Putamen (tissue), 1 donor: Measurements from ENCODE around the gene CCDC187.

Source experiments
- DNase-seq: peaks from one replicate; pipeline ENCODE4 v3.0.0-alpha.2; 2016; ENCODE audit warnings: low spot score

The CCDC187 gene

DNA sequence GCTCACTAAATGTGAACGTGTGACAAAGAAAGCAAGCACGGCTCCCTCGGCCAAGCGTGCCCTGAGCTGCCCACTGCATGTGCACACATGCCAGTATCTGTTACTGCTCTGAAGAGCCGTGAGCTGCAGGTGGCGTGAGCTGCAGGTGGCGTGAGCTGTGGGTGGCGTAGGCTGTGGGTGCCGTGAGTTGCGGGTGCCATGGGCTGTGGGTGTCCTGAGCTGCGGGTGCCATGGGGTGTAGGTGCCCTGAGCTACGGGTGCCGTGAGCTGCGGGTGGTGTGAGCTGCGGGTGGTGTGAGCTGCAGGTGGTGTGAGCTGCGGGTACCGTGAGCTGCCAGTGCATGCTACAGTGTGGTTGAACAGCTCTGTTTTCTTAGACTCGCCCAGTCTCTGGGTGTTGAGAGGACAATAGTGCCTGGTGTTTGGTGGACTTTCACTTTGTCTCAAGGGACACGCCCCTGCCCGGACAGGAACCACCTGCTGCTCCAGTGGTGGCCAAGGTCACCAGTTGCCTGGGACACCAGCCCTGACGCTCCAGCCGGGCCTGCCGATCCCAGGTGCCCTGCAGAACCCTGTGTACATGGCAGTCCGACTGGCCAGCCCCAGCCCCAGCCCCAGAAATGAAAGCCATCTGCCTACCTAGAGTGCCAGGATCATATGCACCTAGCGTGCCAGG, 6.7 kb downstream of the CCDC187 start:
- DNase-seq: no peak

GRCh38 chr9:136296434-136297015, 7.4 kb downstream of the CCDC187 start:
- no peak for DNase-seq

DNA sequence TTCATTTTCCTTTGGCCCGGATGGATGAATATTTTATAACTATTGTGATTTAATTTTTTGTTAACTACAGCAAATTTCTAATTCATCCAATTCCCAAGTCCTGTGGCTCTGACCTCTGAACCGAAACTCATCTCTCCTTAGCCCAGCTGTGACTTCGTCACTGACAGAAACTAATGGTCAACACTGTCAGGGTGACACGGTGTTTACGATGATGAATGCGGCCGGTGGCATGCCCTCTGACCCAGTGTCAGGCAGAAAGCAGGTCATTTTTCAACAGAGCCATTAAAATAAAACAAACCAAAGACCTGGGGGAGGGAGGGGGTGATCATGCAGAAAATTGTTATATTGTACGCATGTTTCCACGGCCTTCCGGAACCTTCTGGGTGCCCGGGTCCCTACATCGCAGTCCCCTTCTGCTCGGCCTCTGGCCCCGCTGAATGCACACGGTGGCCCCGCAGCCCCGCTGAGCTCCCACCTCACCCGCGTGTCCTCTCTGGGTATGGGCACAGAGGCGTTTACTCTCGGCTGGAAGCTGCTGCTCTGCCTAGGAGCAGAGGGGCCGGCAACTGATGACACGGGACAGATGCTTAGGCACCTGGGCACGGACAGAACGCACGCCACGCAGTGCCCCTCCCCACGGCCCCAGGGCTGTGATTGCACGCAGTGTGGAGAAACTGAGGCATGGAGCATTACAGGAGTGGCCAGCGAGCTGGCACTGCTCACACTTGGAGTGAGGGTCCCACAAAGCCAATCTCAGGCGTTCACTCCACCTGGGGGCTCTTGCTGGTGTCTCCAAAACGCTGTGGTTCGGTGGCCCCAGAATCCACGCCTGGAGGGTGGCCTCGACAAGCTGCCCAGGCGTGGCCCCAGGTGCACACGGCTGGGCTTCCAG, 8.1 kb downstream of the CCDC187 start:
- no peak for DNase-seq

- no peak for DNase-seq
These were observed 8.8 kb downstream of the CCDC187 start for GRCh38 chr9:136295055-136295454.

DNA sequence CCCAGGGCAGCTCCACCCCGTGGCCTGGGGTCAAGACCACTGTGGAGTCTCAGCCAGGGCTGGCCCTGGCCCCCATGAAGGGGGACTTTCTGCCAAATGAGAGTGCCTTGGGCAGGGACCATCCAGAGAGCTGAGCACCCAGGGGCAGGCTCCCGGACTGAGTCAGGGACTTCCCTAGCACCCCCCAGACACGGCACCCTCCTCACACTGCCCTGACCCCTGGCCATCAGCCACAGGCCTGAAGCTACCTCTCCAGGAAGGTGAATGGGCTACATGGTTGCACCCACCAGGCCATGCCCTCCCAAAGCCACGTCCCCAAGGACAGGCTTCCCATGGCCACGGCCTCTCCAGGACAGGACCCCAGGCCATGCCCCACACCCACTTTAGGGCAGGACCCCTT, 9.5 kb downstream of the CCDC187 start:
- no peak for DNase-seq

GRCh38 chr9:136293476-136294077, 10.3 kb downstream of the CCDC187 start:
- DNase-seq: no peak

DNA sequence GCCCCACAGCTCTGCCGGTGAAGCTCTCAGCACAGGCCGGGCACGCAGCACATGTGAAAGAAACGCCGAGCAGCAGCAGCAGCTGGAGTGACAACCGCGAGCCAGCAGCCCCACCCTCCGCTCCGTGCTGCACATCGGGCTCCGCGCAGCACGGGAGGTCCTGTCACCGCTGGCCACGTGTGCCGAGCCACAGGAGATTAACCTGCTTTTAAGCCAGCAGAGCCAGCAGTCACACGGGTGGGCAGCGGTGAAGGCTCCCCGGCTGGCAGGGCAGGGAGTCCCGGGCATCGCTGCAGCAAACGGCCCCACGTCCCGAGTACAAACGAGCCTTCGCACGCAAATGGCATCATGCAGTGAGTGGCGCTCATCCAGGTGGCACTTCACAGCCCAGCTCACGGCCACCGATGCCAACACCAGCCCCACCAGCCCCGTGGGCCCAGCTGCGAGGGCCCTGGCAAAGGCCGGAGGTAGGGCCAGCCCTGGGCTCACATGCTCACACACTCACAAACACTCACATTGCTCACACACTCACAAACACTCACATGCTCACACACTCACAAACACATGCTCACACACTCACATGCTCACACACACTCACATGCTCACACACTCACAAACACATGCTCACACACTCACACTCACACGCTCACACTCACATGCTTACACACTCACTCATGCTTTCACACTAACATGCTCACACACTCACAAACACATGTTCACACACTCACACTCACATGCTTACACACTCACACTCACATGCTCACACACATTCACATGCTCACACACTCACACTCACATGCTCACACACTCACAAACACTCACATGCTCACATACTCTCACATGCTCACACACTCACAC, 11.1 kb downstream of the CCDC187 start:
- no peak for DNase-seq

DNA sequence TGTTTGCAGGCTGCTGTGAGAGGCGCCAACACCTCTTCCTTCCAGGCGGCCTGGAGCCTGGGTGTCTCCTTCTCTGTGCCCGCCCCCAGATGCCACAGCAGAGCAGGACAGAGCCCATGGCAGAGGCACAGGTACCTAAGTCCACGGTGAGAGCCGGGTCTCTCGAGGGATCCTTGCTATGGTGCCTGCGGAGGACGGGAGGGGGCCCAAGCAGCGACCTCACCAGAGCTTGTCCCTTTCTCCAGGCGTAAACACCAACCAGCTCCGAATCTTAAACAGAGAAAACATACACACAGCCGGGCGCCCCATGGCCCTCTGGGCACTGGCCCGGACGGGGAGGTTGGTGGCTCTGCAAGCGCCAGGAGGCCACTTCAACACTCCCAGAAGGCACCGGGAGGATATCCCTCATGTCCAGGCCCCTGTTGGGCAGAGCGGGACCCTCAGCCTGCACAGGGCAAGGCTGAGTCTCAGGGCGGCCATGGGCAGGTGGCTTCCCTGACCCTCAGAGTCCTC, 11.8 kb downstream of the CCDC187 start:
- no peak for DNase-seq

DNA sequence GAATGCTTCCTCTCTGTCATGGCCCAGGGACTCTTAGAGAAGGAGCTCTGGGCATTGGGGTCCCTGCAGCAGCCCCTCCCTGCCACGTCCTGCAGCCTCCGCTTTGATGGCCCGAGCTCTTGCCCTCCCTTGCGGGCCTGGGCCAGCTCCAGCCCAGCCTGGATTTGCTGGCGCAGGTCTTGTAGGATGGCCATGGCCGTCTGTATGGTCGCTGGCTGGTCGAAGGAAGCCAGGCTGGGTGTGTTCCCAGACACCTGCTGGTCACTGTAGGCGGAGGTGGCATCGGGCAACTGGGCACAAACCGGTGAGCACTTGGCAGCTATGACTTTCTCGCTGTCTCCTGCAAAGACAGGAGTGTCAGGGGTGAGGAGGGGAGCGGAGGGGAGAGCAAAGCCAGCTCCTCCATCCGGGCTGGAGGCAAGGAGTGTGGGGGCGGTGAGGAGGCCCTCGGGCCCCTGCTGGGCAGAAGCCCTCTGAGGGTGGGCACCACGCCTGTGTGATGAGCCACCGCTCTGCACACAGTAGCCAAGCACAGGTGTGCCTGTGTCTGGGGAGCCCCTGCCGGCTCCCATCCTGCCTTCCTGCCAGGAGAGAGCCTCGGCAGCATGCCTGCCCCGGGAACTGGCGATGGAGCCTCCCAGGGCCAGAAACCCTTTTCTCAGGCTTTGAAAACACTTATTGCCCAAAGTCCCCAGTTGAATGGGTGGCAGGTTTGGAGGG, 12.4 kb downstream of the CCDC187 start:
- no peak for DNase-seq

- no peak for DNase-seq
These were observed 13.3 kb downstream of the CCDC187 start for GRCh38 chr9:136290508-136291000.

- no peak for DNase-seq
These were observed 14.0 kb downstream of the CCDC187 start for GRCh38 chr9:136289651-136290507.

GRCh38 chr9:136287960-136288753, 15.7 kb downstream of the CCDC187 start:
- DNase-seq: no peak

DNA sequence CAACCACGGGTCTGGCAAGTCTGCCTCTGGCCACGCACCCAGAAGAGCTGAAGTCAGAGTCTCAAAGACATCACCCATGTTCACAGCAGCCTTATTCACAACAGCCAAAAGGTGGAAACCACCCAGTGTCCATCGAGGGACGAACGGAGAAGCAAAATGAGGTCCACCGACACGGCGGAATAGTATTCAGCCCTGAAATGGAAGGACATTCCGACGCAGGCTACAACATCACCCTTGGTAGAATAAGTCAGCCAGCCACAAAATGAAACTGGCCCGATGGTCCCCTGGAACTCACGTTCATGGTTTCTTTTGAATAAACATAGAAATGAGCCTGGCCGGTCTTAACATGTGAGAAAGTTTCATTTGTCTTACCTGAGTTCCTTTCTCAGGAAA, 16.9 kb downstream of the CCDC187 start:
- no peak for DNase-seq

DNA sequence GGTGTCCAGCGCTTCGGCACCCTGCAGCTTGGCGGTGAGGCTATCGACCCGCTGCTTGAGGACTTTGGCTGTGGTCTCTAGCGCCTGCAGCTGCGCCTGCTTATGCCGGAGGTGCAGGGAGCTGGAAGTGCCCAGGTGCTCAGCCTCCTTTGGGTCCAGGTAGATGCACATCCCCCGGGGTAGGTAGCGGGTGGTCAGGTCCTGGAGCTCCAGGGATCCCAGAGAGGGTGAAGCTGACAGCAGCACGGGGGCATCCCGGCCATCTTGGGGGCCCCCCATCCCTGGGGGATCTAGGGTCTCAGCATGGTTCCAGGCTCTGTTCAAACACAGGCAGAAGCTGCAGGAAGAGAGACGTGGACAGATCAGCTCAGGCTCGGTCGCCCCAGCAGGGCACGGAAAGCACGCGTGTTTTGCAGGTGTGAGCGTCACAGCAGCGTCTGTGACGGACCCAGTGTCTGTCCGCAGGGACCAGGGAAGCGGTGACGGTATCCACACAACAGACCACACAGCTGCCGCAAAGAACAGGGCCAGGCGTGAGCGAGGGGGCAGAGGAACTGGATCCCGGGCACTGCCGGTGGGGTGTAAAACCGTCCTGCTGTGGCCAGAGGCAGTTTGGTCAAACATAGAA, 17.4 kb downstream of the CCDC187 start:
- DNase-seq: no peak

DNA sequence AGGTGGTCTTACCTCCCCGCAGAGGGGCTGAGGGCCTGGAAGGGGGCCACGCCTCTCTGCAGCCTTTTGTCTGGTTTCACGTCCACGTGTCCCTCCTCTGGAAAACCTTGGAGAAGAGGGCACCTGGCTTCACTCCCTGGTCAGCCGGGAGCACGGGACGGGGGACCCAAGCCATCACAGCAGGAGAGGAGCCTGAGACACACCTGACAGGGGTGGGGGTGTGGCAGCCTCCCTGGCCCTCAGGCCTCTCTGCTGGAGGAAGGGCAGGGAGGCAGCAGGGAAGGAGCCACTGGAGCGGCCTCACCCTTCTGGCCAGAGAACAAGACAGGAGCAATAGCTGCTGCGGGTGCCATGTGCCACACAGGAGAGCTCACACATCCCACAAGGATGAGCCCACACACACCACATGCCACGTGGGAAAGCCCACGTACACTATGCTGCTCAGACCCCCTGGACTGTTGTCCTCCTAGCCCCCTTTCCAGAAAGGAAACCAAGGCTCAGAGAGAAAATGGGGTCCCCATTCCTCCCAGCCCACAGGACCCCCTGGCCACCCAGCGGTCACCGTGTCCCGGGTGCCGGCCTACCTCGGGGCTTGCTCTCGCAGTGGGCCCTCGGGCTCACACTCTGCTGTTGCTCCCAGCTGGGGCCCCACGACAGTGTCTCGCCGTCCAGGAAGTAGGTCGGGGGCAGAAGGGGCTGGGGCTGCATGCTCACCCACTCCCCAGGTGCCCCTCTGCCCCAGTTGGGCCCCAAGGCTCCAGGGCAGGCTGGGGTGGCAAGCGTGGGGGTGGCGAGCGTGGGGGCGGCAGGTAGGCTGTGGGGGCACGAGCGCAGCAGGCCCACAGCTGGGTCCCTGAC, 18.2 kb downstream of the CCDC187 start:
- DNase-seq: no peak

- DNase-seq: no peak
These were observed 18.9 kb downstream of the CCDC187 start for GRCh38 chr9:136284951-136285350.

GRCh38 chr9:136284311-136284710, 19.6 kb downstream of the CCDC187 start:
- DNase-seq: no peak
